ENCODE measurements around the gene RNF225.

- no peak for TF ChIP-seq CTCF (conservative IDR thresholded peaks at IDR 0.05; ENCODE audit: low read length)
- TF ChIP-seq EZH2phosphoT487 (IDR thresholded peaks at IDR 0.05; ENCODE audit: borderline replicate concordance) = no peak
These were observed 41.6 kb upstream of the RNF225 start for GRCh38 chr19:58353717-58354477.
